Neural progenitor cell (in vitro differentiated cells): ENCODE measurements around the gene SLCO2B1. TPM values are rescaled to one million over a fixed set of nuclear protein-coding genes. Genes with fewer than 3 reads are reported as not detected.

Source experiments
- DNase-seq: peaks from one replicate; pipeline ENCODE4 v3.0.0-alpha.2; 2016; ENCODE audit warnings: low spot score
- H2AFZ ChIP-seq: fragments of 200-600 bp; sonication (generic); replicated peaks from 2 replicates; pipeline ENCODE4 v1.6.1; 2016; ENCODE audit warnings: antibody characterized with exemption
- H3F3A ChIP-seq: fragments of 200-600 bp; sonication (generic); 2 replicates; pipeline ENCODE4 v1.6.1; 2016; ENCODE audit warnings: antibody characterized with exemption, low read depth
- H3K27ac ChIP-seq: fragments of 200-600 bp; sonication (generic); 2 replicates; pipeline ENCODE4 v1.5.1; 2016; ENCODE audit warnings: mild to moderate bottlenecking
- H3K27me3 ChIP-seq: fragments of 200-600 bp; sonication (generic); 2 replicates; pipeline ENCODE4 v1.6.1; 2016; ENCODE audit warnings: mild to moderate bottlenecking, moderate library complexity
- H3K36me3 ChIP-seq: fragments of 200-600 bp; sonication (generic); 2 replicates; pipeline ENCODE4 v1.5.1; 2016
- H3K4me1 ChIP-seq: fragments of 200-600 bp; sonication (generic); 2 replicates; pipeline ENCODE4 v1.6.1; 2016; ENCODE audit warnings: mixed run types
- H3K4me2 ChIP-seq: fragments of 200-600 bp; sonication (generic); 2 replicates; pipeline ENCODE4 v1.6.1; 2016
- H3K4me3 ChIP-seq: fragments of 200-600 bp; sonication (generic); 2 replicates; pipeline ENCODE4 v1.5.1; 2016
- H3K79me2 ChIP-seq: fragments of 200-600 bp; sonication (generic); 2 replicates; pipeline ENCODE4 v1.6.1; 2016; ENCODE audit warnings: low read depth
- H3K9ac ChIP-seq: fragments of 200-600 bp; sonication (generic); 2 replicates; pipeline ENCODE4 v1.6.1; 2016
- H3K9me3 ChIP-seq: fragments of 200-600 bp; sonication (generic); 2 replicates; pipeline ENCODE4 v1.5.1; 2016; ENCODE audit warnings: low read depth
- H4K20me1 ChIP-seq: fragments of 200-600 bp; sonication (generic); 2 replicates; pipeline ENCODE4 v1.6.1; 2016; ENCODE audit warnings: low read depth
- H3K27ac Mint-ChIP-seq: 3 replicates; pipeline ENCODE4 v1.8.0; 2021; ENCODE audit warnings: mixed read lengths
- H3K27me3 Mint-ChIP-seq: 2 replicates; pipeline ENCODE4 v1.8.0; 2022; ENCODE audit warnings: low read depth, mild to moderate bottlenecking, inconsistent platforms, moderate library complexity, mixed read lengths; ENCODE audit not compliant: insufficient read depth
- H3K36me3 Mint-ChIP-seq: 3 replicates; pipeline ENCODE4 v1.8.0; 2021; ENCODE audit warnings: mixed read lengths
- H3K4me1 Mint-ChIP-seq: 3 replicates; pipeline ENCODE4 v1.8.0; 2021; ENCODE audit warnings: mixed read lengths
- H3K4me3 Mint-ChIP-seq: 3 replicates; pipeline ENCODE4 v1.8.0; 2021; ENCODE audit warnings: mild to moderate bottlenecking, moderate library complexity, mixed read lengths
- H3K9me3 Mint-ChIP-seq: 3 replicates; pipeline ENCODE4 v1.8.0; 2020; ENCODE audit warnings: mixed read lengths
- CTCF ChIP-seq: fragments of 200-600 bp; sonication (generic); IDR thresholded peaks from 2 replicates; pipeline ENCODE4 v1.5.1; 2017; ENCODE audit warnings: antibody characterized with exemption, mild to moderate bottlenecking
- EZH2 ChIP-seq: fragments of 200-600 bp; sonication (generic); IDR thresholded peaks from 2 replicates; pipeline ENCODE4 v1.6.1; 2017; ENCODE audit warnings: antibody characterized with exemption, mild to moderate bottlenecking, moderate library complexity
- EZH2phosphoT487 ChIP-seq: fragments of 200-600 bp; sonication (generic); IDR thresholded peaks from 2 replicates; pipeline ENCODE4 v1.6.1; 2017; ENCODE audit warnings: antibody characterized with exemption
- total RNA-seq: library from RNA; depleted of rRNA; stranded (reverse); fragments of >200 nt; gene quantifications from 2 replicates; pipeline ENCODE4 v1.2.3, GENCODE V29; 2015; ENCODE audit warnings: low replicate concordance

Gene SLCO2B1
- total RNA-seq, 1 donor from 2014 or later: 0.07 TPM

- no peaks in the 10 kb centered on the region for H3K9me3 Mint-ChIP-seq
- H3K36me3 Mint-ChIP-seq: no peaks in the 10 kb centered on the region
Observed at GRCh38 chr11:75184757-75185425, 34.0 kb downstream of the SLCO2B1 start.

GRCh38 chr11:75185866-75186265 is 35.0 kb downstream of the SLCO2B1 start:
- no peaks in the 10 kb centered on the region for H3K79me2 ChIP-seq
- H3K9ac ChIP-seq: no peak overlapping the region
- no peak overlapping the region for H2AFZ ChIP-seq
- no peak for DNase-seq
- peaks cover 12% of the 10 kb centered on the region for H3K4me1 Mint-ChIP-seq
- no peak overlapping the region for H3K4me2 ChIP-seq
- H3K4me1 ChIP-seq: no peaks in the 10 kb centered on the region
- H3K4me3 ChIP-seq: no peak overlapping the region
- no peaks in the 10 kb centered on the region for H3K36me3 ChIP-seq
- no peaks in the 10 kb centered on the region for H3K27me3 Mint-ChIP-seq
- H3K36me3 Mint-ChIP-seq: no peaks in the 10 kb centered on the region
- H3K27ac Mint-ChIP-seq: no peak overlapping the region
- no peaks in the 10 kb centered on the region for H3K27me3 ChIP-seq
- no peaks in the 10 kb centered on the region for H3K9me3 Mint-ChIP-seq
- no peaks in the 10 kb centered on the region for H3K9me3 ChIP-seq
- no peak overlapping the region for H3K4me3 Mint-ChIP-seq
- TF ChIP-seq CTCF (no peak), EZH2 (no peak), EZH2phosphoT487 (no peak)
- H4K20me1 ChIP-seq: no peaks in the 10 kb centered on the region
- no peaks in the 10 kb centered on the region for H3F3A ChIP-seq
- no peak overlapping the region for H3K27ac ChIP-seq

More at GRCh38 chr11:75184757-75185425, 34.0 kb downstream of the SLCO2B1 start:
- H2AFZ ChIP-seq: peak overlapping the region; percentile 26
- no peaks in the 10 kb centered on the region for H3K27me3 ChIP-seq
- no peaks in the 10 kb centered on the region for H3K79me2 ChIP-seq
- H3K27ac Mint-ChIP-seq: peak overlapping the region; percentile 51
- H3K4me3 Mint-ChIP-seq: no peak overlapping the region
- no peak for DNase-seq
- H3K4me2 ChIP-seq: no peak overlapping the region
- H3K27ac ChIP-seq: no peak overlapping the region
- no peak overlapping the region for H3K4me3 ChIP-seq
- H4K20me1 ChIP-seq: no peaks in the 10 kb centered on the region
- H3K9ac ChIP-seq: no peak overlapping the region
- no peaks in the 10 kb centered on the region for H3F3A ChIP-seq
- no peak for TF ChIP-seq CTCF
- TF ChIP-seq EZH2: no peak
- TF ChIP-seq EZH2phosphoT487: no peak
- no peaks in the 10 kb centered on the region for H3K4me1 ChIP-seq
- H3K9me3 ChIP-seq: no peaks in the 10 kb centered on the region
- H3K36me3 ChIP-seq: no peaks in the 10 kb centered on the region
- no peaks in the 10 kb centered on the region for H3K27me3 Mint-ChIP-seq
- H3K4me1 Mint-ChIP-seq: peaks cover 7% of the 10 kb centered on the region

GRCh38 chr11:75186999-75187398 is 36.1 kb downstream of the SLCO2B1 start:
- H3K4me3 ChIP-seq: no peak overlapping the region
- DNase-seq: no peak
- no peaks in the 10 kb centered on the region for H3K79me2 ChIP-seq
- no peaks in the 10 kb centered on the region for H3F3A ChIP-seq
- no peaks in the 10 kb centered on the region for H3K9me3 Mint-ChIP-seq
- H3K27me3 Mint-ChIP-seq: no peaks in the 10 kb centered on the region
- H4K20me1 ChIP-seq: no peaks in the 10 kb centered on the region
- no peak overlapping the region for H3K4me2 ChIP-seq
- no peak overlapping the region for H3K27ac ChIP-seq
- no peak overlapping the region for H3K27ac Mint-ChIP-seq
- no peak overlapping the region for H3K4me3 Mint-ChIP-seq
- no peaks in the 10 kb centered on the region for H3K27me3 ChIP-seq
- H3K4me1 Mint-ChIP-seq: peaks cover 23% of the 10 kb centered on the region
- no peaks in the 10 kb centered on the region for H3K9me3 ChIP-seq
- no peak overlapping the region for H2AFZ ChIP-seq
- no peaks in the 10 kb centered on the region for H3K36me3 ChIP-seq
- TF ChIP-seq EZH2 (no peak), EZH2phosphoT487 (no peak), CTCF (no peak)
- no peak overlapping the region for H3K9ac ChIP-seq
- H3K4me1 ChIP-seq: peaks cover 8% of the 10 kb centered on the region
- H3K36me3 Mint-ChIP-seq: no peaks in the 10 kb centered on the region
